K562 (cell line): ENCODE measurements around the gene MPZL1. TPM values are rescaled to one million over a fixed set of nuclear protein-coding genes. Genes with fewer than 3 reads are reported as not detected.

Source experiments
- CC2D1A ChIP-seq: fragments of 450-650 bp; IDR thresholded peaks from 2 replicates; pipeline ENCODE4 v1.6.1; 2017; ENCODE audit warnings: mild to moderate bottlenecking
- HMG20B ChIP-seq: fragments of 250-450 bp; sonication (Bioruptor Pico); IDR thresholded peaks from 2 replicates; pipeline ENCODE4 v1.5.0; 2021; ENCODE audit warnings: mild to moderate bottlenecking
- HMGXB4 ChIP-seq: sonication (generic); formaldehyde crosslinking; IDR thresholded peaks from 2 replicates; pipeline ENCODE4 v1.8.1; 2023; ENCODE audit warnings: mild to moderate bottlenecking, missing genetic modification reagents
- HNRNPUL1 ChIP-seq: fragments of 200-400 bp; formaldehyde crosslinking; IDR thresholded peaks from 2 replicates; pipeline ENCODE4 v1.6.1; 2017; ENCODE audit warnings: low read length
- KAT8 ChIP-seq: fragments of 450-650 bp; IDR thresholded peaks from 2 replicates; pipeline ENCODE4 v1.6.1; 2016; ENCODE audit warnings: low read depth, mild to moderate bottlenecking
- MBD2 ChIP-seq: sonication (generic); IDR thresholded peaks from 2 replicates; pipeline ENCODE4 v1.6.1; 2016; ENCODE audit warnings: low read depth, borderline replicate concordance
- NCOA2 ChIP-seq, 2 experiments: fragments of 450-650 bp; IDR thresholded peaks; 2 replicates each; pipeline ENCODE4 v1.6.1; 2018; ENCODE audit warnings: mild to moderate bottlenecking in 2 of 2, moderate library complexity in 1 of 2; ENCODE audit not compliant: partially characterized antibody in 2 of 2
- RERE ChIP-seq: sonication (generic); formaldehyde crosslinking; IDR thresholded peaks from 2 replicates; pipeline ENCODE4 v1.8.0; 2023; ENCODE audit warnings: missing genetic modification reagents, mild to moderate bottlenecking, borderline replicate concordance
- RFX5 ChIP-seq: IDR thresholded peaks from 2 replicates; pipeline ENCODE4 v1.6.1; 2011; ENCODE audit warnings: low read depth, mild to moderate bottlenecking, improper control_type of control experiment, low read length
- SNRNP70 ChIP-seq: fragments of 200-400 bp; formaldehyde crosslinking; optimal IDR thresholded peaks from 2 replicates; pipeline ENCODE3; 2017; ENCODE audit warnings: low read depth, low read length
- ZBTB12 ChIP-seq: fragments of 250-450 bp; sonication (Bioruptor Pico); IDR thresholded peaks from 2 replicates; pipeline ENCODE4 v1.4.0; 2020
- ZBTB34 ChIP-seq: fragments of 250-450 bp; sonication (Bioruptor Pico); IDR thresholded peaks from 2 replicates; pipeline ENCODE4 v1.8.0; 2021; ENCODE audit warnings: mild to moderate bottlenecking, moderate library complexity
- ZNF280B ChIP-seq: fragments of 250-450 bp; sonication (Bioruptor Pico); IDR thresholded peaks from 2 replicates; pipeline ENCODE4 v1.5.1; 2021; ENCODE audit warnings: mild to moderate bottlenecking
- ZNF780A ChIP-seq: fragments of 250-450 bp; sonication (Bioruptor Pico); IDR thresholded peaks from 2 replicates; pipeline ENCODE4 v1.5.0; 2021; ENCODE audit warnings: mild to moderate bottlenecking
- polyA plus RNA-seq, 8 experiments: library from polyadenylated mRNA; depleted of rRNA in 4 of 8; stranded (reverse) in 5 of 8; unstranded in 3 of 8; fragments of >200 nt; fragmentation: Nextera tagmentation in 2 of 8; fragmentation: Illumina TruSeq in 1 of 8; extraction: Ambion mirVana in 2 of 8; extraction: Trizol in 1 of 8; gene quantifications; 2 replicates each; pipeline versions ENCODE4 v1.2.1 to v1.2.3, GENCODE V29; 2011 to 2014; ENCODE audit warnings: inconsistent platforms in 1 of 8, missing spikeins in 1 of 8
- total RNA-seq, 7 experiments: library from RNA; depleted of rRNA in 6 of 7; stranded (reverse); fragments of >200 nt in 6 of 7; fragmentation: Illumina TruSeq in 2 of 7; extraction: Trizol in 2 of 7; gene quantifications; 2 replicates each; pipeline versions ENCODE4 v1.2.1 to v1.2.3, GENCODE V29; 2011 to 2021; ENCODE audit warnings: low replicate concordance in 1 of 7

Gene MPZL1
- total and polyA plus RNA-seq, 9 of the 15 experiments (the other 6 are each of a cell fraction or from before 2014, with no cell fraction given) = 14.5 to 153 (median 66.5) TPM

GRCh38 chr1:167820684-167821355 is 99.0 kb downstream of the MPZL1 start (continued):
- no peak for TF ChIP-seq NCOA2 (IDR thresholded peaks at IDR 0.05; ENCODE audit: partially characterized antibody in 2 of 2)
- no peak for TF ChIP-seq KAT8
- TF ChIP-seq MBD2 = no peak
- no peak for TF ChIP-seq ZBTB34 (CRISPR knock-in tag)
- TF ChIP-seq ZNF780A (CRISPR knock-in tag) = no peak
- no peak for TF ChIP-seq ZNF280B (CRISPR knock-in tag)
- TF ChIP-seq SNRNP70 = no peak
- no peak for TF ChIP-seq HMGXB4 (CRISPR knock-in tag)
- TF ChIP-seq CC2D1A = 0 out of 2 replicates have a peak, but pooled peaks have one; percentile 50
- no peak for TF ChIP-seq RERE (CRISPR knock-in tag)
- no peak for TF ChIP-seq RFX5
- TF ChIP-seq HMG20B = no peak
- no peak for TF ChIP-seq HNRNPUL1
- no peak for TF ChIP-seq ZBTB12 (CRISPR knock-in tag)
